CD4-positive, CD25-positive, alpha-beta regulatory T cell (primary cell): Measurements from ENCODE around the gene SH3BGRL2. TPM values are rescaled to one million over a fixed set of nuclear protein-coding genes. Genes with fewer than 3 reads are reported as not detected.
"Not testable (repeated sequence)": the region's sequence is repeated elsewhere in the genome, so short reads cannot be mapped to it uniquely, and the experiment has no call there.

Experiments used
- ATAC-seq, 2 donors: fragments of 150-1000 bp; cut with Tn5 transposase; one replicate each; pipeline ENCODE4 v1.10.0; 2021; ENCODE audit warnings: low read depth in 2 of 2, moderate number of reproducible peaks in 2 of 2, moderate library complexity in 1 of 2
- DNase-seq, 3 donors: peaks; one replicate each; pipeline versions ENCODE4 v3.0.0 to v3.0.0-alpha.2; 2012 to 2022; ENCODE audit warnings: mixed read lengths in 1 of 3
- H3K27ac ChIP-seq: one replicate; pipeline ENCODE4 v1.7.0; 2013; ENCODE audit warnings: mild to moderate bottlenecking, low read length; ENCODE audit not compliant: insufficient read depth, poor library complexity, severe bottlenecking
- H3K27me3 ChIP-seq: one replicate; pipeline ENCODE4 v1.7.0; 2013; ENCODE audit warnings: low read length; ENCODE audit not compliant: control insufficient read depth, insufficient read depth
- H3K36me3 ChIP-seq: one replicate; pipeline ENCODE4 v1.7.0; 2013; ENCODE audit warnings: mild to moderate bottlenecking, low read length, moderate library complexity; ENCODE audit not compliant: control insufficient read depth, insufficient read depth
- H3K4me1 ChIP-seq: 2 replicates; pipeline ENCODE4 v1.7.0; 2013; ENCODE audit warnings: mild to moderate bottlenecking, low read length; ENCODE audit not compliant: insufficient read depth, control insufficient read depth, poor library complexity, severe bottlenecking
- H3K4me3 ChIP-seq: one replicate; pipeline ENCODE4 v1.7.0; 2013; ENCODE audit warnings: low read depth, mild to moderate bottlenecking, low read length, moderate library complexity
- H3K9me3 ChIP-seq, 2 experiments: 1 replicate in 1 of 2; 2 replicates in 1 of 2; pipeline ENCODE4 v1.7.0; 2013; ENCODE audit warnings: low read length in 2 of 2, mild to moderate bottlenecking in 1 of 2, moderate library complexity in 1 of 2; ENCODE audit not compliant: control insufficient read depth in 2 of 2
- H3K27ac Mint-ChIP-seq, 3 donors: one replicate each; pipeline ENCODE4 v1.8.0; 2020 to 2022; ENCODE audit warnings: mild to moderate bottlenecking in 3 of 3, mixed read lengths in 3 of 3, moderate library complexity in 2 of 3
- H3K27me3 Mint-ChIP-seq: one replicate; pipeline ENCODE4 v1.8.0; 2022; ENCODE audit warnings: mild to moderate bottlenecking, mixed read lengths
- H3K36me3 Mint-ChIP-seq: one replicate; pipeline ENCODE4 v1.8.0; 2020; ENCODE audit warnings: mixed read lengths
- H3K4me1 Mint-ChIP-seq, 4 donors: one replicate each; pipeline ENCODE4 v1.8.0; 2020 to 2022; ENCODE audit warnings: mixed read lengths in 4 of 4, mild to moderate bottlenecking in 1 of 4
- H3K4me3 Mint-ChIP-seq, 4 donors: one replicate each; pipeline ENCODE4 v1.8.0; 2020 to 2022; ENCODE audit warnings: mild to moderate bottlenecking in 4 of 4, mixed read lengths in 4 of 4, moderate library complexity in 3 of 4
- H3K9me3 Mint-ChIP-seq, 7 donors: one replicate each; pipeline ENCODE4 v1.8.0; 2020 to 2022; ENCODE audit warnings: mixed read lengths in 7 of 7, mild to moderate bottlenecking in 3 of 7, moderate library complexity in 2 of 7
- polyA plus RNA-seq, 4 donors: library from polyadenylated mRNA; unstranded; fragments of 300-500 nt; fragmentation: Illumina TruSeq; gene quantifications; one replicate each; pipeline ENCODE4 v1.2.3, GENCODE V29; 2021
- total RNA-seq: library from RNA; stranded (reverse); gene quantifications from one replicate; pipeline ENCODE4 v1.2.3, GENCODE V29; 2022

SH3BGRL2 gene
- total and polyA plus RNA-seq, 5 donors from 2014 or later, result 0.28 to 4.7 (median 0.83) TPM; not detected in 2

DNA sequence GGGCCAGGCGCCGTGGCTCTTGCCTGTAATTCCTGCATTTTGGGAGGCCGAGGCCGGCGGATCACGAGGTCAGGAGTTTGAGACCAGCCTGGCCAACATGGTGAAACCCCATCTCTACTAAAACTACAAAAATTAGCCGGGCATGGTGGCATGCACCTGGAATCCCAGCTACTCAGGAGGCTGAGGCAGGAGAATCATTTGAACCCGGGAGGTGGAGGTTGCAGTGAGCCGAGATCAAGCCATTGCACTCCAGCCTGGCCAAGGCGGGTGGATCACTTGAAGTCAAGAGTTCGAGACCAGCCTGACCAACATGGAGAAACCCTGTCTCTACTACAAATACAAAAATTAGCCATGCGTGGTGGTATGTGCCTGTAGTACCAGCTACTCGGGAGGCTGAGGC, 12.7 kb upstream of the SH3BGRL2 start:
- H3K4me1 Mint-ChIP-seq, H3K9me3 Mint-ChIP-seq, ATAC-seq, H3K4me3 Mint-ChIP-seq, H3K36me3 Mint-ChIP-seq, H3K27me3 ChIP-seq, H3K4me3 ChIP-seq, H3K36me3 ChIP-seq, H3K27ac ChIP-seq, DNase-seq, H3K27ac Mint-ChIP-seq, H3K9me3 ChIP-seq, H3K27me3 Mint-ChIP-seq, H3K4me1 ChIP-seq: not testable (repeated sequence)

DNA sequence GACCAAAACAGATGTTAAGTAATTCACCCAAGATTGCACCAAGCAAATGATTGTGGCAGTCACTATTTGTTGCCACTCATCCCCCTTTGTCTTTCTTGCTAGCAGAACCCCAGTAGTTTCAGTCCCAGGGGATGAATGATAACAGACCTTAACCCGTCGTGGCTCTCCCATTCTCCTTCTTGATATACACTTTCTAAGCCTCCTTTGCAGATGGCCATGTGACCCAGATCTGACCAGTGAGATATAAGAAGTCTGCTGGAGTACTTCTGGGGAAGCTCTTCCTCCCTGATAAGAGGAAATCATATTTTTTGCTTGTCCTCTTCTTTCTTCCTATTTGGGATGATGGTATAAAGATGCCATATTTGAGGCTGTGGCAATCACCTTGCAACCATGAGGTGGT, 9.6 kb upstream of the SH3BGRL2 start:
- Histone ChIP-seq H3K27me3 (no peaks in the 10 kb centered on the region), H3K27ac (no peak overlapping the region), H3K36me3 (no peaks in the 10 kb centered on the region), H3K4me1 (no peaks in the 10 kb centered on the region), H3K9me3 (no peaks in the 10 kb centered on the region), H3K4me3 (no peak overlapping the region)
- H3K4me3 Mint-ChIP-seq, result no peak overlapping the region
- no peaks in the 10 kb centered on the region for H3K36me3 Mint-ChIP-seq
- DNase-seq, result no peak
- H3K27ac Mint-ChIP-seq, result no peak overlapping the region
- H3K4me1 Mint-ChIP-seq, result no peaks in the 10 kb centered on the region
- H3K27me3 Mint-ChIP-seq, result peaks cover under 1% of the 10 kb centered on the region
- peaks cover 0 to 4% (median 0%) of the 10 kb centered on the region in 7 donors for H3K9me3 Mint-ChIP-seq
- no peak for ATAC-seq

DNA sequence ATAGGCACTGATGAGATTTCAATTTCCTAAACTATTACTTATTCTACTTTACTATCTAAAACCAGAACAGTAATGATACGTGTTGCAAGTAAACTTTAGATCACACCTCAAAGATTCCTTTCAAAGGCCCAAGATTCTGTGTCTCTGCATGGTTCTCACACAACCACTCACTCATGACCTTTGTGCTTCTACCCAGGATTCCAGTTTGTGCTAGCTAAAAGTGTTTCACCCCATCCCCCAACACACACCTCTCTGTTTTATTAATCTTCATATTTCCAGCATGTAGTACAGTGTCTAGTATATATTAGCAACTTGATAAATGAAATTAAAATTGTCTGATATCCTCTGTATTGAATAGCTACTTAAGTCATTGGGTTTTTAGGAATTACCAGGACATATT, 8.8 kb upstream of the SH3BGRL2 start:
- Mint-ChIP-seq H3K4me3 (no peak overlapping the region), H3K9me3 (peaks cover 0 to 4% (median 0%) of the 10 kb centered on the region in 7 donors), H3K4me1 (no peaks in the 10 kb centered on the region), H3K36me3 (no peaks in the 10 kb centered on the region), H3K27me3 (peaks cover 4% of the 10 kb centered on the region), H3K27ac (no peak overlapping the region)
- H3K27ac ChIP-seq, result no peak overlapping the region
- H3K4me3 ChIP-seq, result no peak overlapping the region
- no peaks in the 10 kb centered on the region for H3K4me1 ChIP-seq
- H3K9me3 ChIP-seq, result no peaks in the 10 kb centered on the region
- DNase-seq (no peak), ATAC-seq (no peak)
- no peaks in the 10 kb centered on the region for H3K36me3 ChIP-seq
- no peaks in the 10 kb centered on the region for H3K27me3 ChIP-seq

DNA sequence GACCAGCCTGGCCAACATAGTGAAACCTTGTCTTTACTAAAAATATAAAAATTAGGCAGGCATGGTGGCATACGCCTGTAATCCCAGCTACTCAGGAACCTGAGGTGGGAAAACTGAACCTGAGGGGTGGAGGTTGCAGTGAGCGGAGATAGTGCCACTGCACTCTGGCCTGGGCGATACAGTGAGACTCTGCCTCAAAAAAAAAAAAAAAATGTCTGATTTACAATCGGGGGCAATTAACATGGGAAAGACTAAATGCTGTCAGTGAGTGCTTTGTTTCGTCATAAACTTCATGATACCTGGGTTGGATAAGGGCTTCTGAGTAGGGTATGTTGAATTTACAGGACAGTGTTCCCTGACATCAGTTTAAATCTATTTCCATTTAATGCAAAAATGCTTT, 8.0 kb upstream of the SH3BGRL2 start:
- H3K27ac ChIP-seq, result no peak overlapping the region
- no peaks in the 10 kb centered on the region for H3K4me1 ChIP-seq
- H3K4me1 Mint-ChIP-seq, result no peaks in the 10 kb centered on the region
- no peaks in the 10 kb centered on the region for H3K36me3 Mint-ChIP-seq
- H3K4me3 ChIP-seq, result no peak overlapping the region
- no peak overlapping the region for H3K4me3 Mint-ChIP-seq
- no peaks in the 10 kb centered on the region for H3K36me3 ChIP-seq
- H3K9me3 ChIP-seq, result no peaks in the 10 kb centered on the region
- peaks cover 4% of the 10 kb centered on the region for H3K27me3 Mint-ChIP-seq
- no peaks in the 10 kb centered on the region for H3K27me3 ChIP-seq
- ATAC-seq (no peak), DNase-seq (no peak)
- H3K27ac Mint-ChIP-seq, result no peak overlapping the region
- peaks cover 0 to 4% (median 0%) of the 10 kb centered on the region in 7 donors for H3K9me3 Mint-ChIP-seq

DNA sequence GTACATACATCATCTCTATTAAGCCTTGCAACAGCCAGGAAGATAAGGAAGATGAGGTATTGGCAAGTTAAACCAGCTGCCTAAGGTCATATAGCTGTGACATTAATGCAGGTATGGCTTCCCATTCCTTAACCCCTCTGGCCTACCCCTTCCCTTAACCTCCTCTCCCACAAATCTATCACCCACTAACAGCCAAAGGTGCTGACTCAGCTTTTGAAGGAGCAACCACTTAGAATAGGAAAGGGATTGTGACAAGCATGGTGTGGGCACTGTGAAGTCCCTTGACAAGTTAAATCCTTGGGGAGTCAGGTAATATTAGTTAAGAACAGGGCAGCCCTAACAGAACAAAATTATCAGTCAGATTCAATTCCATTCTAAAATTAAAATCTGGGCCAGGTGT, 5.4 kb upstream of the SH3BGRL2 start:
- no peaks in the 10 kb centered on the region for H3K36me3 Mint-ChIP-seq
- no peak overlapping the region for H3K4me3 ChIP-seq
- peaks cover 26% of the 10 kb centered on the region for H3K27me3 Mint-ChIP-seq
- H3K27ac ChIP-seq, result no peak overlapping the region
- DNase-seq, result no peak
- peaks cover 3% of the 10 kb centered on the region for H3K27me3 ChIP-seq
- peaks cover 0 to 4% (median 0%) of the 10 kb centered on the region in 7 donors for H3K9me3 Mint-ChIP-seq
- H3K27ac Mint-ChIP-seq, result no peak overlapping the region
- ATAC-seq, result no peak
- H3K9me3 ChIP-seq, result no peaks in the 10 kb centered on the region
- H3K4me1 Mint-ChIP-seq, result peaks cover 0 to under 1% (median 0%) of the 10 kb centered on the region in 4 donors
- H3K4me1 ChIP-seq, result no peaks in the 10 kb centered on the region
- no peaks in the 10 kb centered on the region for H3K36me3 ChIP-seq
- no peak overlapping the region for H3K4me3 Mint-ChIP-seq

DNA sequence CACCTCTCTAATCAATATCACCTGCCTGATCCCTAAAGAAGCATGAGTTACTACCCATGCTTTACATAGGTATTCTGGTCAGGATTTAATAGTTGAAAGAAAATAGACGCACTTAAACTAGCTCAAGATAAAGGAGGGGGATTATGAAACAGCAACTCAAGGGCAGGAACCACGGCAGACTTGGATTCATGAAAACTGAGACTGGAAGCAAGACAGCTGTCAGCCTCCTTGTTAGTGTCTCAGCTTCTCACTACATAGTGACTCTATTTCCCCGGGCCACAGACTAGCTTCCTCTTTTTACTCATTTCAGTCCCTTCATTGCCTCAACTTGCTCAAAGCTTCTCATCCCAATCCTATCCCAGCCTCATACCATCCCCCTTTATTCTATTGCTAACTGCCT, 4.3 kb upstream of the SH3BGRL2 start:
- Mint-ChIP-seq H3K27me3 (peaks cover 33% of the 10 kb centered on the region), H3K4me3 (no peak overlapping the region), H3K36me3 (no peaks in the 10 kb centered on the region), H3K9me3 (peaks cover 0 to 1% (median 0%) of the 10 kb centered on the region in 7 donors), H3K4me1 (peaks cover 0 to 5% (median 0%) of the 10 kb centered on the region in 4 donors), H3K27ac (no peak overlapping the region)
- peaks cover 7% of the 10 kb centered on the region for H3K27me3 ChIP-seq
- no peaks in the 10 kb centered on the region for H3K9me3 ChIP-seq
- no peaks in the 10 kb centered on the region for H3K36me3 ChIP-seq
- H3K4me3 ChIP-seq, result no peak overlapping the region
- DNase-seq, result no peak
- no peak for ATAC-seq
- no peaks in the 10 kb centered on the region for H3K4me1 ChIP-seq
- H3K27ac ChIP-seq, result no peak overlapping the region

DNA sequence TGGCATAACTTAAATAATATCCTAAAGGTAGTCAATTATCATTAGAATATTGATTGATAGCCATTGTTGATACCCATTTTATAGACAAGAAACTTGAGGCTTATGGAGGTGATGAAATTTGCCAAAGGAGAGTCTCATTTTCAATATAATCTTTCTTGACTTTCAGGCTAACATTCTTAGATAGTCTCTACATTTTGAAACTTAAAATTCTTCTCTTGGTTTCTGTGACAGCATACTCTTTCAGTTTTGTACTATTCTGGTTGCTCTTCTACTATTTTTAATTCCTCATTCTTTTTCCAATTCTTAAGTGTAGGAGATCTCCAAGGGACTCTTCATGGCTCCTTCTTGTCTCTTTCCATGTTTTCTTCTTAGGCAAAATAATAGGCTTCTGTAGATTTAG, 3.7 kb upstream of the SH3BGRL2 start:
- H3K4me1 Mint-ChIP-seq, result peaks cover 0 to 7% (median 0%) of the 10 kb centered on the region in 4 donors
- DNase-seq (no peak), ATAC-seq (no peak)
- Histone ChIP-seq H3K27me3 (peaks cover 13% of the 10 kb centered on the region), H3K9me3 (no peaks in the 10 kb centered on the region), H3K4me3 (no peak overlapping the region), H3K4me1 (no peaks in the 10 kb centered on the region), H3K36me3 (no peaks in the 10 kb centered on the region), H3K27ac (no peak overlapping the region)
- H3K27ac Mint-ChIP-seq, result no peak overlapping the region
- H3K36me3 Mint-ChIP-seq, result no peaks in the 10 kb centered on the region
- H3K4me3 Mint-ChIP-seq, result no peak overlapping the region
- peaks cover 37% of the 10 kb centered on the region for H3K27me3 Mint-ChIP-seq
- H3K9me3 Mint-ChIP-seq, result peaks cover 0 to 1% (median 0%) of the 10 kb centered on the region in 7 donors

DNA sequence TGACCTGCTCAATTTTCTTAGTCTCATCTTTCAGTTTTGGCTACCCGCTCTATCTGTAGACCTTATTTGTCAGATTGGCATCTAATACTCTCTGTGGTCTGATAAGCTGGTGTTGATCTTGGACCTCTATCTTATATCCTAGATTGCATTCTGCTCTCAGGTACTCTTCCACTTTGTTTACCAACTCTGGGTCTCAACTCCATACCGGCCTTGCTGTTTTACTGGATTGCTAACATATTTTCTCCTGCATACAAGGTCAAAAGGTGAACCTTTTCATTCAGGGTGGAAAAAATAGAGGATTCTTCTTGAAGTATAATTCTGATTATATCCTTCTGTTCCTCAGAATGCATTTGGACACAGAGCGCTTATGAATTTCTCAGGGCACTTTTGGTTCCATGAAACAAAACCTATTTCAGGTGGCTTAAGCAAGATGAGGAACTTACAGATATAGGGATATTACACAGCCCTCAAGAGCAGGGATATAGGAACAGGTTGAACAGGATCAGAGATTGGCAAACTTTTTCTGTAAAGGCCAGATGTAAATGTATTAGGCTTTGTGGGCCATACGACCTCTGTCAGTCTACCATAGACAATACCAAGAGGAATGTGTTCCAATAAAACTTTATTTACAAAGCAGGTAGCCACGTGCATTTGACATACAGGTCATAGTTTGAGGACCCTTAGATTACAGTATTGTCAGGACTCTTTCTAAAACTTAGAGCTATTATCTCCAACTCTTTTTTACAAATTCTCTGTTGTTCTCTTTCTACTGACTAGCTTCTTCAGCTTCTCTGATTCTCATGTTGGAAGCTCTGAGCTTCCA, 2.5 kb upstream of the SH3BGRL2 start:
- Mint-ChIP-seq H3K4me3 (no peak overlapping the region), H3K27me3 (peaks cover 45% of the 10 kb centered on the region), H3K4me1 (peaks cover 0 to 7% (median 0%) of the 10 kb centered on the region in 4 donors), H3K36me3 (no peaks in the 10 kb centered on the region), H3K27ac (no peak overlapping the region), H3K9me3 (peaks cover 0 to 1% (median 0%) of the 10 kb centered on the region in 7 donors)
- no peak overlapping the region for H3K4me3 ChIP-seq
- H3K9me3 ChIP-seq, result no peaks in the 10 kb centered on the region
- H3K4me1 ChIP-seq, result no peaks in the 10 kb centered on the region
- H3K27ac ChIP-seq, result no peak overlapping the region
- DNase-seq (no peak), ATAC-seq (no peak)
- no peaks in the 10 kb centered on the region for H3K36me3 ChIP-seq
- peaks cover 20% of the 10 kb centered on the region for H3K27me3 ChIP-seq
